H9 (cell line): ENCODE data around the gene PCDH18. TPM values are rescaled to one million over a fixed set of nuclear protein-coding genes. Genes with fewer than 3 reads are reported as not detected.

ENCODE experiments used
- DNase-seq: peaks from one replicate; pipeline ENCODE4 v3.0.0-alpha.2; 2017
- H2AFZ ChIP-seq: one replicate; pipeline ENCODE4 v1.6.1; 2013; ENCODE audit warnings: mild to moderate bottlenecking, low read length, control low read depth, moderate library complexity
- H2AK5ac ChIP-seq: 2 replicates; pipeline ENCODE4 v1.6.1; 2013; ENCODE audit warnings: low read length, control low read depth, mixed read lengths; ENCODE audit not compliant: insufficient read length
- H2BK120ac ChIP-seq: one replicate; pipeline ENCODE4 v1.6.1; 2013; ENCODE audit warnings: low read depth, mild to moderate bottlenecking, low read length, control low read depth, inconsistent platforms; ENCODE audit not compliant: poor library complexity, severe bottlenecking
- H2BK12ac ChIP-seq: 2 replicates; pipeline ENCODE4 v1.6.1; 2013; ENCODE audit warnings: low read length, control low read depth, mixed read lengths, low read depth; ENCODE audit not compliant: insufficient read length
- H2BK15ac ChIP-seq: 2 replicates; pipeline ENCODE4 v1.6.1; 2013; ENCODE audit warnings: low read depth, low read length, control low read depth
- H2BK20ac ChIP-seq: one replicate; pipeline ENCODE4 v1.6.1; 2013; ENCODE audit warnings: low read depth, mild to moderate bottlenecking, low read length, control low read depth, inconsistent platforms; ENCODE audit not compliant: poor library complexity, severe bottlenecking
- H2BK5ac ChIP-seq: 2 replicates; pipeline ENCODE4 v1.6.1; 2013; ENCODE audit warnings: low read length, control low read depth, mixed read lengths; ENCODE audit not compliant: insufficient read length
- H3K14ac ChIP-seq: 2 replicates; pipeline ENCODE4 v1.6.1; 2013; ENCODE audit warnings: low read length, control low read depth; ENCODE audit not compliant: insufficient read depth
- H3K18ac ChIP-seq: 2 replicates; pipeline ENCODE4 v1.6.1; 2013; ENCODE audit warnings: low read depth, mild to moderate bottlenecking, mixed read lengths, low read length, control low read depth; ENCODE audit not compliant: insufficient read length
- H3K23ac ChIP-seq: 2 replicates; pipeline ENCODE4 v1.6.1; 2013; ENCODE audit warnings: low read length, control low read depth, mixed read lengths, low read depth; ENCODE audit not compliant: insufficient read length
- H3K23me2 ChIP-seq: 2 replicates; pipeline ENCODE4 v1.6.1; 2013; ENCODE audit warnings: low read depth, mild to moderate bottlenecking, mixed read lengths, low read length, control low read depth; ENCODE audit not compliant: insufficient read length, poor library complexity, severe bottlenecking
- H3K27ac ChIP-seq: 2 replicates; pipeline ENCODE4 v1.5.1; 2013; ENCODE audit warnings: low read length, control low read depth, mixed read lengths, low read depth; ENCODE audit not compliant: insufficient read length
- H3K27me3 ChIP-seq: 2 replicates; pipeline ENCODE4 v1.6.1; 2013; ENCODE audit warnings: low read length, control low read depth, inconsistent platforms; ENCODE audit not compliant: insufficient read depth
- H3K4ac ChIP-seq: 2 replicates; pipeline ENCODE4 v1.6.1; 2013; ENCODE audit warnings: low read depth, mild to moderate bottlenecking, control low read depth, inconsistent platforms, low read length, moderate library complexity
- H3K4me1 ChIP-seq: 2 replicates; pipeline ENCODE4 v1.6.1; 2013; ENCODE audit warnings: low read length, control low read depth, inconsistent platforms; ENCODE audit not compliant: insufficient read depth
- H3K4me2 ChIP-seq: 2 replicates; pipeline ENCODE4 v1.6.1; 2013; ENCODE audit warnings: low read length, control low read depth, mixed read lengths; ENCODE audit not compliant: insufficient read length, insufficient read depth
- H3K56ac ChIP-seq: 2 replicates; pipeline ENCODE4 v1.6.1; 2013; ENCODE audit warnings: low read depth, mild to moderate bottlenecking, mixed read lengths, low read length, control low read depth; ENCODE audit not compliant: insufficient read length
- H3K79me1 ChIP-seq: 2 replicates; pipeline ENCODE4 v1.6.1; 2013; ENCODE audit warnings: low read depth, mild to moderate bottlenecking, moderate library complexity, low read length, control low read depth, inconsistent platforms; ENCODE audit not compliant: insufficient read depth, poor library complexity, severe bottlenecking
- H3K79me2 ChIP-seq: 2 replicates; pipeline ENCODE4 v1.6.1; 2013; ENCODE audit warnings: low read length, control low read depth, inconsistent platforms; ENCODE audit not compliant: insufficient read depth
- H3K9ac ChIP-seq: 2 replicates; pipeline ENCODE4 v1.6.1; 2013; ENCODE audit warnings: low read length, control low read depth, mixed read lengths; ENCODE audit not compliant: insufficient read length; ENCODE audit errors: extremely low read depth
- H3K9me3 ChIP-seq: one replicate; pipeline ENCODE4 v1.6.1; 2013; ENCODE audit warnings: low read depth, low read length, inconsistent platforms; ENCODE audit not compliant: control insufficient read depth
- H3T11ph ChIP-seq: one replicate; pipeline ENCODE4 v1.6.1; 2013; ENCODE audit warnings: mild to moderate bottlenecking, low read length, control low read depth, inconsistent platforms
- H4K20me1 ChIP-seq: one replicate; pipeline ENCODE4 v1.6.1; 2013; ENCODE audit not compliant: control insufficient read depth, insufficient read length, insufficient read depth
- H4K5ac ChIP-seq: 2 replicates; pipeline ENCODE4 v1.6.1; 2013; ENCODE audit warnings: low read depth, mild to moderate bottlenecking, mixed read lengths, low read length, control low read depth; ENCODE audit not compliant: insufficient read length
- H4K8ac ChIP-seq: replicated peaks from 2 replicates; pipeline ENCODE4 v1.6.1; 2013; ENCODE audit warnings: low read length, control low read depth, mixed read lengths, low read depth; ENCODE audit not compliant: insufficient read length
- H4K91ac ChIP-seq: 2 replicates; pipeline ENCODE4 v1.6.1; 2013; ENCODE audit warnings: low read depth, mild to moderate bottlenecking, moderate library complexity, mixed read lengths, low read length, control low read depth; ENCODE audit not compliant: insufficient read length
- H3K27ac Mint-ChIP-seq, 3 experiments: 2 replicates in 2 of 3; 3 replicates in 1 of 3; pipeline ENCODE4 v1.8.0; 2020 to 2021; ENCODE audit warnings: mixed read lengths in 3 of 3, mild to moderate bottlenecking in 1 of 3, moderate library complexity in 1 of 3
- H3K27me3 Mint-ChIP-seq: 2 replicates; pipeline ENCODE4 v1.8.0; 2021; ENCODE audit warnings: low read depth, mild to moderate bottlenecking, moderate library complexity, mixed read lengths
- H3K36me3 Mint-ChIP-seq, 3 experiments: 2 replicates in 2 of 3; 3 replicates in 1 of 3; pipeline ENCODE4 v1.8.0; 2020 to 2021; ENCODE audit warnings: low read depth in 3 of 3, mixed read lengths in 3 of 3; ENCODE audit not compliant: insufficient read depth in 1 of 3
- H3K4me1 Mint-ChIP-seq, 2 experiments: 2 replicates each; pipeline ENCODE4 v1.8.0; 2020; ENCODE audit warnings: mixed read lengths in 2 of 2
- H3K4me3 Mint-ChIP-seq, 2 experiments: 2 replicates in 1 of 2; 3 replicates in 1 of 2; pipeline ENCODE4 v1.8.0; 2020 to 2021; ENCODE audit warnings: mild to moderate bottlenecking in 2 of 2, mixed read lengths in 2 of 2, moderate library complexity in 1 of 2
- H3K9me3 Mint-ChIP-seq, 2 experiments: 2 replicates in 1 of 2; 3 replicates in 1 of 2; pipeline ENCODE4 v1.8.0; 2020; ENCODE audit warnings: mild to moderate bottlenecking in 2 of 2, mixed read lengths in 2 of 2, moderate library complexity in 1 of 2
- total RNA-seq: library from RNA; stranded (reverse); gene quantifications from 2 replicates; pipeline ENCODE4 v1.2.1, GENCODE V29; 2021
- TF ChIP-seq, protein P1 (sequence below): fragments of 200-600 bp; sonication (generic); conservative IDR thresholded peaks from 3 replicates; pipeline ENCODE4 v1.8.0; 2021; ENCODE audit warnings: antibody characterized with exemption, mild to moderate bottlenecking

The PCDH18 gene
- total RNA-seq, 1 experiment from 2014 or later, result 60.7 TPM

DNA sequence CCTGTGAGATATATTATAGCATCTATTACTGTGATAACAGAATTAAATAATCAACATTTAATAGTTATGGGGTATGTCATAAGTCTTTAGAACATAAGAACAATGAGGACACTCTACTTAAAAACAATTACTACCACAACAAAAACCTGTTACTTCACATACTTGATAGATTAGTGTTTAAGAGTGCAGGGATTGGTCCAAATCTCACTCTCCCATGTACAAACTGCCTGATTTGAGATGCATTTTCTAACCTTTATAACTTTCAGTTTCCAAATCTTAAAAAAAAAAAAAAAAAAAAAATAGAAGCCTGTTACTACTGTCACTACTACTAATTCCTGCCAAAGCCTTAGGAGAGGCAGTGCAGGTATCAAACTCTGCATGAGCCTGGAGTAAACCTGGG lies 5.6 kb downstream of the PCDH18 start:
- H3K9ac ChIP-seq, result no peak overlapping the region
- no peak overlapping the region for H3K4me2 ChIP-seq
- no peak overlapping the region for H2AFZ ChIP-seq
- no peak overlapping the region for H3K18ac ChIP-seq
- H2AK5ac ChIP-seq, result no peak overlapping the region
- Mint-ChIP-seq H3K9me3 (no peaks in the 10 kb centered on the region), H3K27me3 (no peaks in the 10 kb centered on the region), H3K27ac (0 out of 7 replicates have a peak overlapping the region, but pooled peaks of 1 of the 3 experiments have one; percentile 44), H3K4me3 (no peak overlapping the region), H3K4me1 (peaks cover 41 to 48% of the 10 kb centered on the region in 2 experiments), H3K36me3 (peaks cover 30 to 62% (median 43%) of the 10 kb centered on the region in 3 experiments)
- H3K14ac ChIP-seq, result no peak overlapping the region
- no peak overlapping the region for H2BK5ac ChIP-seq
- H3K79me1 ChIP-seq, result peaks cover 3% of the 10 kb centered on the region
- H2BK120ac ChIP-seq, result no peak overlapping the region
- peaks cover 7% of the 10 kb centered on the region; the same call in 1 of the 2 replicates for H3K4me1 ChIP-seq
- peaks cover 11% of the 10 kb centered on the region for H3K23me2 ChIP-seq
- H3K27me3 ChIP-seq, result no peaks in the 10 kb centered on the region
- no peak overlapping the region for H3K27ac ChIP-seq
- no peak overlapping the region for H2BK12ac ChIP-seq
- no peak overlapping the region for H3T11ph ChIP-seq
- H3K4ac ChIP-seq, result no peak overlapping the region
- peaks cover 22% of the 10 kb centered on the region; the same call in 1 of the 2 replicates for H3K79me2 ChIP-seq
- H2BK20ac ChIP-seq, result no peak overlapping the region
- H4K20me1 ChIP-seq, result no peaks in the 10 kb centered on the region
- H4K8ac ChIP-seq, result no peak overlapping the region
- H4K5ac ChIP-seq, result no peak overlapping the region
- TF ChIP-seq, protein P1, sequence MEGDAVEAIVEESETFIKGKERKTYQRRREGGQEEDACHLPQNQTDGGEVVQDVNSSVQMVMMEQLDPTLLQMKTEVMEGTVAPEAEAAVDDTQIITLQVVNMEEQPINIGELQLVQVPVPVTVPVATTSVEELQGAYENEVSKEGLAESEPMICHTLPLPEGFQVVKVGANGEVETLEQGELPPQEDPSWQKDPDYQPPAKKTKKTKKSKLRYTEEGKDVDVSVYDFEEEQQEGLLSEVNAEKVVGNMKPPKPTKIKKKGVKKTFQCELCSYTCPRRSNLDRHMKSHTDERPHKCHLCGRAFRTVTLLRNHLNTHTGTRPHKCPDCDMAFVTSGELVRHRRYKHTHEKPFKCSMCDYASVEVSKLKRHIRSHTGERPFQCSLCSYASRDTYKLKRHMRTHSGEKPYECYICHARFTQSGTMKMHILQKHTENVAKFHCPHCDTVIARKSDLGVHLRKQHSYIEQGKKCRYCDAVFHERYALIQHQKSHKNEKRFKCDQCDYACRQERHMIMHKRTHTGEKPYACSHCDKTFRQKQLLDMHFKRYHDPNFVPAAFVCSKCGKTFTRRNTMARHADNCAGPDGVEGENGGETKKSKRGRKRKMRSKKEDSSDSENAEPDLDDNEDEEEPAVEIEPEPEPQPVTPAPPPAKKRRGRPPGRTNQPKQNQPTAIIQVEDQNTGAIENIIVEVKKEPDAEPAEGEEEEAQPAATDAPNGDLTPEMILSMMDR, result no peak
- no peak for DNase-seq
- no peak overlapping the region for H3K23ac ChIP-seq
- no peak overlapping the region for H4K91ac ChIP-seq
- H3K56ac ChIP-seq, result no peak overlapping the region
- H3K9me3 ChIP-seq, result no peaks in the 10 kb centered on the region
- H2BK15ac ChIP-seq, result no peak overlapping the region
